Measurements from ENCODE around the gene WNT3.
"Not testable (repeated sequence)": the region's sequence is repeated elsewhere in the genome, so short reads cannot be mapped to it uniquely, and the experiment has no call there.

Gene WNT3

DNA sequence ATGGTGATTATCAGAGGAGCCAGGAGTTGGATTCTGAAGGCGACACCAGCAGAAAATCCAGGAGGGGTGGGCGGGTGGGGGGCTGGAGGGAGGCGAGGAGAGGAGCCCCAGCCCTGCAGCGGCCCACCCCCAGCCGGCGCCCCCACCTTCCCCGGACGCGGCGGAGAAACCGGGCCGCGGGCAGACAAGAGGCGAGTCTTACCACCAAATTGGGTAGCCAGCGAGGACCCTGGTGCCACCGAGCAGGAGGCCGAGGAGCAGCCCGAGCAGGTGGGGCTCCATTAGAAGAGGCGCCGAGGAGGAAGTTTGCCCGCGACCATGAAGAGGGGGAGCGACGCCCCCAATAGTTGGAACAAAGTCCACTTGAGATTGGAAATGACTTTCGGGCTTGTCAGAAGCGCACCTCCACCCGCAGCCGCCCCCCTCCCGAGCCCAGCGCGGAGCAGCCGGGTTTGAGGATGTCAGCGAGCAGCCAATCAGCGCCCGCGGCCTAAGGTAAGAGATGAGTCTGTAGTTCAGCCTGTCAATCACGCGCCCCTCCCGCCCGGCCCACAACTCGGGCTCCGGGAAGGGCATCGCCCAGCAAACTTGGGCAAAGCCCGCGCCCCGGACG lies at the start of gene WNT3:
TSS of gene WNT3 (minus strand) at position 377 of the 613 bp plus-strand sequence. CDS start at position 282, 95 bp downstream.
- DNase-seq = no peak

DNA sequence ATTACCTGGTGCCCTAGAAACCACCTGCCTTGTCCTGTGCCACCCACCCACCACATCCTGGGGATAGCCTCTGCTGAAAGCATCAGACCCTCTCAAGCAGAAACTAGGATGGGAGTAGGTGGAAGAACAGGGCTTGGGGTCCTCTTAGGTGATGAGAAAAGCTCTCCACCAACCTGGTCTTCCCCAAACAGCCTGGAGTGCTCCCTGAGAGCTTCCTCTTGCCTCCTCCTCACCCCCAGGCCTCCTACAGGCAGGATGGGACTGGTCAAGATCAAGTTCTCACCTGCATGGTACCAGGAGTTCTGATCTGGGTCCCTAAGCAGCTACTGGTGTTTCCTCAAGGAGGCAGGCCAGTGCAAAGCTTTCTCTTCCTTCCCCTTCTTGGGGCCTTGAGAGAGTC lies 48.3 kb upstream of the WNT3 start:
- no peak for DNase-seq

DNA sequence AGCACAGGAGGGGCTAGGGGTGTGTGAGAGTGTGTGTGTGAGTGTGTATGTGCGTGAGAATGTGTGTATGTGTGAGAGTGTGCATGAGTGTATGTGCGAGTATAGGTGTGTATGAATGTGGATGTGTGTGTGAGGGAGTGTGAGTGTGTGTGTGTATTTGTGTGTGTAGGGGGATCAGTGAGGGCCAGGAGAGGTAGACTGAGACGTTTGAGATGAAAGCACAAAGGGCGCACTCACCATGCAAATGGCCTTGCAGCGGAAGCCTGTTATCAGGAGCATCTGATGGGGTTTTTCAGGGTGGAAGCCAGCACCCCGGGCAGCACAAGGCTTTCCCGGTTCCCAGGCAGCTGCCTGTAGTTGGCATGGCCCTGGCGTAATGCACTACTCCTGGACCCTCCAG lies 47.8 kb upstream of the WNT3 start:
- no peak for DNase-seq

GRCh38 chr17:46865100-46865499 lies 46.6 kb upstream of the WNT3 start:
- DNase-seq = no peak

DNA sequence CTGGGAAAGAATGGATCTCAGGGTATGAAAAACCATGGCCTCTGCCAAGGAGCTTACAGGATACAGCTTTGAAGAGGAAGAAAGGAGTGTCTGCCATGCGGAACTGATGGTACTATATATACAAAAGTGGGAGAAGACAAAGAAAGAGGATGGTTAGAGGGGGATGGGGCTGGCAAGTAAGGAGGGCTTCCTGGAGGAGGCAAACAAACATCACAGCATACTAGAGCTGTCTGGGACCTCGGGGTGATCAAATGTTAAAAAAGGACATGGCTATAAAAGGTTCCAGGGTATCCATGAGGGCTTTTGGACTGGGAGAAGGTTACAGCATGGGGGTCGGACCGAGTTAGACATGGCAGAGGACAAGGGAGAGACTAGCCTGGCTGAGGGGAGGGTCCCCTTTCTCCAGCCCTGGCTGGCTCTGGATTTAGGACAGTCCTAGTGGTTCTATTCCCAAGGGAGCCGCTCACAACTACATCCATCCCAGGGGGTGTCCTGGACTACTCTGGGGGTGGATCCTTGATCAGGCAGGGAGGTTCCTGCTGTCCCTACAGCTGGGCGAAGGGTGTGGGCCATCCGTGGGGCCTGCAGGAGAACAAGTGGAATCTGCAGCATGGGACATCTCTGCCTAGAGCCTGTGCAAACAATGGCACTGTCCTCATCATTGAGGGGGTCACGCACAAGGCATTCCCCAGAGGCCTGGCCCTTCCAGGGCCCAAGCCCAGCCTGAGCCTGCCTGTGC lies 45.1 kb upstream of the WNT3 start:
- DNase-seq = no peak

GRCh38 chr17:46862949-46863348 lies 44.5 kb upstream of the WNT3 start:
- DNase-seq = no peak

DNA sequence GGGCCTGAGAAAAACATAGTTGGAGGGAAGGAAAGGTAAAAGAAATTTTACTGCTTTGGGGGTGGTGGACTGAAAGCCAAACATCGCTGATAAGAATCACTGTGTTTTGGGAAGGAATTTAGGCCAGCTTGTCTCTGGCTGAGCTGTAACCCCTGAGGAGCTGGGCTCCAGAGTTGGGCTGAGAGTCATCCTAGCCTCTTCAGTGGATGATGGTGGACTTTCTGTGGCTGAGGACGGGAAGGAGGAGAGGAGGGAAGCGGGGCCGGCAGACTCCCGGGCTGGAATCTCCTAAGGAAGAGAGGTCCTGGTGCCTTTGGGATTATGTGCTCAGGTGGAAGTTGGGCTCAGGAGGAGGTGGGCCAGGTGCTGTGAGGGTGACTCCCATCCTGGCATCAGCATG lies 41.5 kb upstream of the WNT3 start:
- DNase-seq = no peak

DNA sequence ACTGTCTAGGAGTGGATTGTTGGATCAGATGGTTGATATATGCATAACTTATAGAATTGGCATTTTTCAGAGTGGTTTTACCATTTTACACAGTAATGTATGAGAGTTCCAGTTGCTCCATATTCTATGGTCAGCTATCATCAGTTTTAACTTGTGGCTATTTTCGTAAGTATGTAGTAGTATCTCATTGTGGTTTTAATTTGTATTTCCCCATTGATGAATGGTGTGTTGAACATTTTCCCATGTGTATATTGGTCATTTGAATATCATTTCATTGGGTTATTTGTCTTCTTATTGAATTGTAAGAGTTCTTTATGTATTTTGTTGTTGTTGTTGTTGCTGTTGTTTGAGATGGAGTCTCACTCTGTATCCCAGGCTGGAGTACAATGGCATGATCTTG lies 39.1 kb upstream of the WNT3 start:
- no peak for DNase-seq

DNA sequence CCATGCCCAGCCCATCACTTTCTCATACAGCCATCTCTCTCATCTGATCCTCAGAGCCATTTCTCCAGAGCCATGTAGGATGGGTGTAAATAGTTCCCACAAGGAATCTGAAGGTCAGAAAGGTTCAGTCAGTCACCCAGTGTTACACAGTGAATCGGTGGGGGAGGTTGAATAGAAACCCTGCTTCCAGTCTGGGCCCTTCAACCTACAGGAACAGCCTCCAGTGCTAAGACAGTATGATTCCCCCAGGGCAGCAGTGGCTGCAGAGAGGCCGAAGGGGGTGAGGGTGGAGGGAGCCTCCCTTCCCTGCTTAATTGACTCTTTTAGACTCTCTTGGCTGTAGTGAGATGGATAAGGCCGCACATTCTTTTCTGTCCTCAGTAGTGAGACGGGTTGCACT lies 36.5 kb upstream of the WNT3 start:
- no peak for DNase-seq

DNA sequence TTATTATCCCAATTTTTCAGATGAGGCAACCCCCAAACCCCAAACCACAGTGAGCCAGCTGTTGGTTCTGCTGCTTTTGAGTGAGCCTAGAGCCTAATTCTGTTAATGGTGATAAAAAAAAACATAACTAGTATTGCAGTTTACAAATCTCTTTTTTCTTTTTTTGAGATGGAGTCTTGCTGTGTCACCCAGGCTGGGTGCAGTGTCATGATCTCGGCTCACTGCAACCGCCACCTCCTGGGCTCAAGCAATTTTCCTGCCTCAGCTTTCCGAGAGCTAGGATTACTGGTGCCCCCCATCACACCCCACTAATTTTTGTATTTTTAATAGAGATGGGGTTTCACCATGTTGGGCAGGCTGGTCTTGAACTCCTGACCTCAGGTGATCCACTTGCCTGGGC lies 36.0 kb upstream of the WNT3 start:
- DNase-seq = no peak

- no peak for DNase-seq
Observed at GRCh38 chr17:46853896-46854444, 35.5 kb upstream of the WNT3 start.

GRCh38 chr17:46851029-46851741 lies 32.7 kb upstream of the WNT3 start, which contains the start of gene WNT9B:
Gene WNT9B, plus strand, starts transcription at chr17:46851583. Its CDS starts 56 bp downstream, at chr17:46851639.
- DNase-seq = no peak

DNA sequence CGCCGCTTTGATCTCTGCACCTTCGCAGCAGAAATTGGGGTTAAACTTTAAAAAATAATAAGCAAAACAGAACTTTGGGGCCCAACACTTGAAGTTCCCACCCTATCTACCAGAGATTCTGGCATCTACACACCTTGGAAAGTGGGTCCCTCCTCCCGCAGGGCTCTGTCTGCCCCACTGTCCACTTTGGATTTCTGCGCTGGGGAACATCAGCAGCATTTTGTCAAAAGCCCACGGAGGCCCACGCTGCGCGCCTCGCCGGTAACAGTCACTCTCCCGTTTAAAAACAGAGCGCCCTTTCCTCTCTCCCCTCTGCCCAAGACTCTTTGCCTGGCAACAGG lies 32.2 kb upstream of the WNT3 start:
- DNase-seq = no peak

DNA sequence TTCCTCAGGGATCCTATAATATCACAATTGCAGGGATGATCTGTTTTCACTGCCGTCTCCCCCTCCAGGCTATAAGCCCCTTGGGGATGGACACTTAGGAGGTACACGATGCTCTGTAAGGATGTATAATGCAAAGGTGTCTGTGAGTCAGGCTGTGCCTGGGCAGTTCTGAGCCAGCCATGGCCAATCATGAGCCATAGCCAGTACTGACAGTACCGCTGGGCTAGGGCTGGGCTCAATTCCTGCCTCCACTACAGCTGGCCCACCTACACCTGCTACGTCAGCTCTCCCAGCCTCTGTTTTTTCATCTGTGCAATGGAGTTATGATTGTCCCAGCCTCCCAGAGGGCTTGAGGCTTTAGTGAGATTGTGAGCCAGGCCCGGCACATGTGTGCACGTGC lies 30.0 kb upstream of the WNT3 start:
- DNase-seq = no peak

DNA sequence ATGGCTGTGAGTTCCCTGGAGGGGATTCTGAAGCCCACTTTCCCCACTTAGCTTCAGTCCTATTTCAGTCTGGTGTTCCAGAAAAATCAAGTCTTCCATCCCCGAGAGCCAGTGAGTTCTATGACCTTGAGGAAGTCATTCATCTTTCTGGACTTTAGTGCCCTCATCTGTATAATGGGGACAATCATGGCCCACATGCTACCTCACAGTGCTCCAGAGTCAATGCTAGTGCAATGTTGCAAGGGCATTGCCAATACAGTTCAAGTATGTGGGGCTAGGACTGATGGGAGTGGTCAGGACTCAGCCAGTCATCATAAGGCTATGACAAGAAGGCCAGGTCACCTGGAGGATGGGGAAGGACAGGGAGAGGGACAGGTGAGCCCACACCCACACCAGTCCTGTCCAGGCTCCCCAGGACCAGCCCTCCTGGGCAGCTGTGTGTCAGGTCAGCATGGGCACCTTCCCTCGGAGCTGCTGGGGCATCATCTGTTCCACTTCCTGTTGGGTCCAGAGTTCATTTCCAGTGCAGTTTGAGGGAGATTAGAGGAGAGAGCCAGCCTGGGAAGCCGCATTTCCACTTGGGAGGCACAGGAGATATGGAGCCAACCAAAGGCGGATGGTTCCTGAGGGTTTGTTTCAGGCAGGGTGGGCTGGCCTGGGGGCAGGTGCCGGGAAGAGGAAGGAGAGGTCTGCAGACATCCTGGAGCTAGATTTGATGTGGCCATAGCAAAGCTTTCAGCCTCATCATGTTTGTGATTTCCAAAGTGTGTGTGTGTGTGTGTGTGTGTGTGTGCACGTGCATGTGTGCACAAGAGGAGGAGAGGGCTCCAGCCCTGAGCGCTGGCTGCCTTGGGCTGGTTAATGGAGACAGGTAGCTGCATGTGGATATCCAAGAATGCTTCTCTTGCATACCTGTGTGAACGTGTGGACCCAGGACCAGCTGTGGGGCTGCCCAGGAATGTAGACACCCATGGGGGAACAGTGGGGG lies 29.0 kb upstream of the WNT3 start:
- no peak for DNase-seq

- no peak for DNase-seq
Observed at GRCh38 chr17:46842835-46843234, 24.3 kb upstream of the WNT3 start.

- no peak for DNase-seq
Observed at GRCh38 chr17:46841561-46842379, 23.3 kb upstream of the WNT3 start.

DNA sequence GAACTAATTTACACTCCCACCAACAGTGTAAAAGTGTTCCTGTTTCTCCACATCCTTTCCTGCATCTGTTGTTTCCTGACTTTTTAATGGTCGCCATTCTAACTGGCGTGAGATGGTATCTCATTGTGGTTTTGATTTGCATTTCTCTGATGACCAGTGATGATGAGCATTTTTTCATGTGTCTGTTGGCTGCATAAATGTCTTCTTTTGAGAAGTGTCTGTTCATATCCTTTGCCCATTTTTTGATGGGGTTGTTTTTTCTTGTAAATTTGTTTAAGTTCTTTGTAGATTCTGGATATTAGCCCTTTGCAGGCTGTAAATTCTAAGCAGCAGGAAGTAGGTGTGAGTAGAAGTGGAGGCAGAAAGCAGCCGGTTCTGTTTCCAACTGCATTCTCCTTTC lies 22.1 kb upstream of the WNT3 start:
- DNase-seq = not testable (repeated sequence)

GRCh38 chr17:46839211-46839610 lies 20.7 kb upstream of the WNT3 start:
- DNase-seq = no peak

GRCh38 chr17:46837521-46837920 lies 19.0 kb upstream of the WNT3 start:
- no peak for DNase-seq

GRCh38 chr17:46836500-46836899 lies 18.0 kb upstream of the WNT3 start:
- no peak for DNase-seq

- no peak for DNase-seq
Observed at GRCh38 chr17:46834846-46835245, 16.4 kb upstream of the WNT3 start.
